Transverse colon (tissue), 4 donors: Measurements from ENCODE around the gene NCBP1. TPM values are rescaled to one million over a fixed set of nuclear protein-coding genes. Genes with fewer than 3 reads are reported as not detected.

Experiments used
- DNase-seq: peaks from one replicate; pipeline ENCODE4 v3.0.0-alpha.2; 2019
- H3K27ac ChIP-seq, 4 donors: fragments of 200-600 bp; sonication (generic); 2 replicates each; pipeline ENCODE4 v1.5.1; 2016 to 2018; ENCODE audit warnings: inconsistent platforms in 4 of 4
- H3K27me3 ChIP-seq: fragments of 200-600 bp; sonication (generic); 2 replicates; pipeline ENCODE4 v1.5.1; 2017; ENCODE audit warnings: inconsistent platforms
- H3K36me3 ChIP-seq, 4 donors: fragments of 200-600 bp; sonication (generic); 2 replicates each; pipeline ENCODE4 v1.5.1; 2017 to 2019; ENCODE audit warnings: inconsistent platforms in 4 of 4
- H3K4me1 ChIP-seq, 4 donors: fragments of 200-600 bp; sonication (generic); 2 replicates each; pipeline ENCODE4 v1.5.1; 2017 to 2020; ENCODE audit warnings: inconsistent platforms in 4 of 4
- H3K4me3 ChIP-seq, 4 donors: fragments of 200-600 bp; sonication (generic); 1 replicate in 1 of 4; 2 replicates in 3 of 4; pipeline versions ENCODE4 v1.5.1 to v1.6.1; 2017 to 2019; ENCODE audit warnings: inconsistent platforms in 4 of 4
- H3K9me3 ChIP-seq, 2 donors: fragments of 200-600 bp; sonication (generic); 2 replicates each; pipeline ENCODE4 v1.5.1; 2017 to 2019; ENCODE audit warnings: inconsistent platforms in 2 of 2
- EP300 ChIP-seq: sonication (generic); formaldehyde crosslinking; IDR thresholded peaks from one replicate; pipeline ENCODE4 v1.6.1; 2017; ENCODE audit warnings: antibody characterized with exemption, low read depth
- POLR2A ChIP-seq: fragments of 450-650 bp; IDR thresholded peaks from one replicate; pipeline ENCODE4 v1.6.1; 2016; ENCODE audit warnings: antibody characterized with exemption, mild to moderate bottlenecking, moderate library complexity
- POLR2AphosphoS5 ChIP-seq, 3 donors: sonication (generic); formaldehyde crosslinking; IDR thresholded peaks; one replicate each; pipeline ENCODE4 v1.6.1; 2016; ENCODE audit warnings: antibody characterized with exemption in 3 of 3
- WGBS, 2 donors: methylation state at CpG; one replicate each; pipeline ENCODE4 v1.1.5; 2018; ENCODE audit warnings: low coverage in 1 of 2; 5-methylcytosine and 5-hydroxymethylcytosine counted together
- in situ Hi-C, 4 donors: fragments of 200-750 bp; cut with MboI; loops; one replicate each; pipeline versions ENCODE4 v1.15.0 to v1.15.1; 2017; ENCODE audit warnings: low sequenced_read_pairs in 3 of 4, low pct_ligation_motif_present in 1 of 4, low pct_unique_long_range_greater_than_20kb in 1 of 4
- intact Hi-C: fragments of 100-400 bp; cut with DNase I; formaldehyde crosslinking; loops from one replicate; pipeline ENCODE4 v1.15.1; 2023; ENCODE audit warnings: low total_unique reads
- total RNA-seq, 4 donors: library from RNA; depleted of rRNA; stranded (reverse); fragments of >200 nt; gene quantifications; one replicate each; pipeline ENCODE4 v1.1.0, GENCODE V29; 2016
- TF ChIP-seq, protein P1 (sequence below), 5 experiments: fragments of 200-600 bp in 3 of 5; fragments of 450-650 bp in 2 of 5; sonication (generic) in 3 of 5; IDR thresholded peaks; 1 replicate in 2 of 5; 2 replicates in 3 of 5; pipeline ENCODE4 v1.5.1; 2016 to 2017; ENCODE audit warnings: antibody characterized with exemption in 5 of 5, inconsistent platforms in 3 of 5, mild to moderate bottlenecking in 2 of 5, moderate library complexity in 1 of 5

The NCBP1 gene
- total RNA-seq, 4 donors from 2014 or later: 24.6 to 40.4 (median 30.6) TPM

DNA sequence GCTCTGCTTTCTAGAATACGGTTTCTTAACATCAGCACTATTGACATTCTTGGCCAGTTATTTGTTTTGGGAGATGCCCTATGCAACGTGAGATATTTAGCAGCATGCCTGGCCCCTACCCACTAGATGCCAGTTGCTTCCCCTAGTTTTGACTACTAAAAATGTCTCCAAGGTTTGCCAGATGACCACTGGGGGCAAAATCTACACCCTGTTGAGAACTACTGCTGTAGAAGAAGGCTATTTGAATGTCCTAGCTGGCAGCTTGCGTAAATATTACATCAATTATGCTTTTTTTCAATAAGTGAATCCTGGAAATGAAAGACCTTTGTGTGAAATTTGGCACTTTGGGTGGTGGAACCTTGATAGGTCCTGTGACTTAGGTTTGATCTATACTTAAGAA, 5.0 kb downstream of the NCBP1 start:
- Histone ChIP-seq H3K4me3 (no peak overlapping the region), H3K27me3 (no peaks in the 10 kb centered on the region), H3K36me3 (peaks cover 0 to 15% (median 7%) of the 10 kb centered on the region in 4 donors), H3K27ac (no peak overlapping the region), H3K4me1 (peaks cover 16 to 41% (median 28%) of the 10 kb centered on the region in 4 donors), H3K9me3 (no peaks in the 10 kb centered on the region)
- 72 to 100% methylated on average over 1 to 3 of the region's 3 CpGs for WGBS, 2 donors
- DNase-seq: no peak
- in situ Hi-C loops (no loop called here), intact Hi-C loops (no loop called here)
- TF ChIP-seq, protein P1, sequence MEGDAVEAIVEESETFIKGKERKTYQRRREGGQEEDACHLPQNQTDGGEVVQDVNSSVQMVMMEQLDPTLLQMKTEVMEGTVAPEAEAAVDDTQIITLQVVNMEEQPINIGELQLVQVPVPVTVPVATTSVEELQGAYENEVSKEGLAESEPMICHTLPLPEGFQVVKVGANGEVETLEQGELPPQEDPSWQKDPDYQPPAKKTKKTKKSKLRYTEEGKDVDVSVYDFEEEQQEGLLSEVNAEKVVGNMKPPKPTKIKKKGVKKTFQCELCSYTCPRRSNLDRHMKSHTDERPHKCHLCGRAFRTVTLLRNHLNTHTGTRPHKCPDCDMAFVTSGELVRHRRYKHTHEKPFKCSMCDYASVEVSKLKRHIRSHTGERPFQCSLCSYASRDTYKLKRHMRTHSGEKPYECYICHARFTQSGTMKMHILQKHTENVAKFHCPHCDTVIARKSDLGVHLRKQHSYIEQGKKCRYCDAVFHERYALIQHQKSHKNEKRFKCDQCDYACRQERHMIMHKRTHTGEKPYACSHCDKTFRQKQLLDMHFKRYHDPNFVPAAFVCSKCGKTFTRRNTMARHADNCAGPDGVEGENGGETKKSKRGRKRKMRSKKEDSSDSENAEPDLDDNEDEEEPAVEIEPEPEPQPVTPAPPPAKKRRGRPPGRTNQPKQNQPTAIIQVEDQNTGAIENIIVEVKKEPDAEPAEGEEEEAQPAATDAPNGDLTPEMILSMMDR (IDR thresholded peaks at IDR 0.05): no peak
- TF ChIP-seq POLR2AphosphoS5 (IDR thresholded peaks at IDR 0.05) (no peak), POLR2A (no peak), EP300 (no peak)

DNA sequence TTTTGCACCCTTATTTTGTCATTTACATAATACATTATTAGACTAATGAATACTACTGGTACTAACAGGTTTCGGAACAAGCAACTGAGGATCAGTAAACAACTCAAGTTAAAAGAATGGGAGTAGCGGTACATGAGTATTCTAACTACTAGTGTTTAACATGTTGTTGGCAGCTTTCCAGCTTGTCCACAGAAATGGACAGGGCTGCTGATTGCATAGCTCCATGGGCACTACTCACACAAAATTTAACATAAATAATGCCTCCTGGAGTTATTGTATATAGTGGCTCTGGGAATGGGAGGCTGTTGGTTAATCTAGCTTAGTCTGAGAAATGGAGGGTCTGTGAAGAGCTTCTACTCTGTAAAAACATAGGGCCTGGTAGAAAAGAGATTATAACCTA, 6.7 kb downstream of the NCBP1 start:
- intact Hi-C loops: no loop called here
- H3K4me1 ChIP-seq: peaks cover 15 to 31% (median 18%) of the 10 kb centered on the region in 4 donors
- WGBS, 2 donors: 92% methylated on average over 2 of the region's 2 CpGs
- no peaks in the 10 kb centered on the region for H3K9me3 ChIP-seq
- H3K36me3 ChIP-seq: peaks cover 0 to 23% (median 12%) of the 10 kb centered on the region in 4 donors
- no peak for DNase-seq
- in situ Hi-C loops: no loop called here
- no peak overlapping the region for H3K27ac ChIP-seq
- H3K27me3 ChIP-seq: no peaks in the 10 kb centered on the region
- H3K4me3 ChIP-seq: no peak overlapping the region
- TF ChIP-seq POLR2AphosphoS5 (IDR thresholded peaks at IDR 0.05) (no peak), POLR2A (no peak), EP300 (no peak)
- TF ChIP-seq, protein P1 (IDR thresholded peaks at IDR 0.05): no peak

DNA sequence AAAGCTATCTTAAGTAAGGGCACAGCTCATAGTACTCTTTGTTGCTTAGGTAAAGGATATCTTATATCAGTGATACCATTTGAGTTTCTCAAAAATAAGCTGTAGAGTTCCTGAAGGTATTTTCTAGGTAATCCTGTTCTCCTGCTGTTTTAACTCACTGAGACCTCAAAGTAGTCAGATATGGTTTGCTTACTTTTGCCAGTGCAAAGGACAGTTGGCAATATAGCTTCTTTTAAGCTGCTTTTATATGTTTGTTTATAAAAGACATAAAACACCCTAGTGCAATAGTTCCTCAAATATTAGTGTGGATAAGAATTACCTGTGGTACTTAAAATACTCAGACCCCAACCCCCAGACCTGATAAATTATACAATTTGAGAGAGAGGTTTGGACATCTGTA, 12.1 kb downstream of the NCBP1 start:
- TF ChIP-seq, protein P1 (IDR thresholded peaks at IDR 0.05): no peak
- TF ChIP-seq POLR2AphosphoS5 (IDR thresholded peaks at IDR 0.05): no peak
- TF ChIP-seq EP300: no peak
- TF ChIP-seq POLR2A: no peak
- H3K36me3 ChIP-seq: peaks cover 0 to 64% (median 26%) of the 10 kb centered on the region in 4 donors
- intact Hi-C loops (no loop called here), in situ Hi-C loops (no loop called here)
- H3K4me3 ChIP-seq: no peak overlapping the region
- H3K9me3 ChIP-seq: no peaks in the 10 kb centered on the region
- no peaks in the 10 kb centered on the region for H3K27me3 ChIP-seq
- no peak for DNase-seq
- H3K27ac ChIP-seq: no peak overlapping the region
- no peaks in the 10 kb centered on the region for H3K4me1 ChIP-seq

DNA sequence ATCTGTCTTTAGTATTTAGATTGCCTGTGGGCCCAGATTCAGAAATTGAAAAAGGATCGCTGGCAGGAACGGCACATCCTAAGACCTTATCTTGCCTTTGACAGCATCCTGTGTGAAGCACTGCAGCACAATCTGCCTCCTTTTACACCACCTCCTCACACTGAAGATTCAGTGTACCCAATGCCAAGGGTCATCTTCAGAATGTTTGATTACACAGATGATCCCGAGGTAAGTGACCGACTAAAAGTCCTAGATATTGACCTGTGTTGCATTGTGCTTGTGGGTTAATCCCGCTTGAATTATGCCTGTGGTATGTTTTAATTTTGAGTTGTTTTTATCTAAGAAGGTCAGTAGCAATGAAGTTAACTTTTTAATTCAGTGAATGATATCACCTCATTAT, 14.4 kb downstream of the NCBP1 start:
- WGBS, 2 donors: 93 to 100% methylated on average over 2 to 5 of the region's 5 CpGs
- intact Hi-C loops (no loop called here), in situ Hi-C loops (no loop called here)
- no peaks in the 10 kb centered on the region for H3K9me3 ChIP-seq
- TF ChIP-seq, protein P1 (IDR thresholded peaks at IDR 0.05): no peak
- TF ChIP-seq POLR2A: no peak
- no peak for TF ChIP-seq POLR2AphosphoS5 (IDR thresholded peaks at IDR 0.05)
- TF ChIP-seq EP300: no peak
- H3K36me3 ChIP-seq: peaks cover 0 to 61% (median 29%) of the 10 kb centered on the region in 4 donors
- no peaks in the 10 kb centered on the region for H3K27me3 ChIP-seq
- DNase-seq: no peak
- H3K4me3 ChIP-seq: no peak overlapping the region
- no peaks in the 10 kb centered on the region for H3K4me1 ChIP-seq
- H3K27ac ChIP-seq: no peak overlapping the region
